Measurements from ENCODE around the gene TTF2.
A peak's percentile ranks its signal among the peaks of the same experiment; 100 is the strongest.

TTF2 gene

DNA sequence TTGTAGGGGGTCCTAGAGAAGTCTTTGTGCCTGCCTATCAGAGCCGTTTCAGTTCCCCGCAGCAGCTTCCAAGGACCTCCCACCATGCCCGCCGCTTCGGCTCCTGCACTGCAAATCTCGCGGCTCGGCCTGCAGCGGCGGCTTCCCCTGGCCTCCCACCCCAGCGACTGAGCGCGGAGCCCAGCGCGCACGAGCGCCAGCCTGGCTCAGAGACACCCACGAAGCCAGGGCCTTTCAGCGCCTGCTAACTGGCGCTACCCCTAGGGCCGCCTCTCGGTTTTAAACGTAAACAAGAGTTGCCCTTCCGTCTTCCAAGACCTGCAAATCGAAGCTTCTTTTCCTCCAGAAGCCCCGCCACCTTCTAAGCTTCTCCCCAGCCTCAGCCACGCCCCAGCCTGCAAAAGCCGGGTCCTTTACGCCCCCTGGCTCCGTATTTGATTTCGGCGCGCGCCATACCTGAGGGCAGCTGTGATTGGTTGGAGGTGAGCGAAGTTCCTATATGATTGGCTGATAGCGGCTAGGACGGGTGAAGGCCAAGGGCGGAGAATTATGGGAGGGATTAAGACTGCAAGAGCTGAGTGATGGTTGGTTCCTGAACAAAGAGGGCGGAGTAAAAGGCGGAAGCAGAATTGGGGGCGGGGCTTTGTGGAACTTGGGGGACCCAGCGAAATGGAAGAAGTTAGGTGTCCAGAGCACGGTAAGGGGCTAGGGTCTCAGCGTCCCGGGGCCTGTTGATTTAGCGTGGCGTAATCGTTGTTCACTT lies at the start of gene TTF2:
TSS of gene TTF2 (plus strand) at position 649 of the 763 bp plus-strand sequence. CDS start at position 670, 21 bp downstream.
- H3K27me3 ChIP-seq (ENCODE audit: insufficient read depth, insufficient read length): no peaks in the 10 kb centered on the region
- TF ChIP-seq ZNF274 (IDR thresholded peaks at IDR 0.05; ENCODE audit: low read depth, low read length) (no peak), YY1 (IDR thresholded peaks at IDR 0.05; ENCODE audit: insufficient read depth, insufficient read length) (no peak), SUZ12 (IDR thresholded peaks at IDR 0.05; ENCODE audit: extremely low read depth, insufficient read depth, insufficient read length) (no peak)
- peak within 1 kb of the TSS; percentile 87 for H3K4me3 ChIP-seq (ENCODE audit: insufficient read length, low read depth)
- H3K4me1 ChIP-seq (ENCODE audit: insufficient read depth, insufficient read length): no peaks in the 10 kb centered on the region
- peak; percentile 100 for DNase-seq (ENCODE audit: low read depth, low spot score)
- H3K36me3 ChIP-seq (ENCODE audit: insufficient read depth, insufficient read length, low read length): peaks cover 26% of the 10 kb centered on the region
- H3K9ac ChIP-seq (ENCODE audit: insufficient read length, low read depth): peak within 1 kb of the TSS; percentile 85
- H3K9me3 ChIP-seq (ENCODE audit: insufficient read depth, low read length): no peaks in the 10 kb centered on the region

DNA sequence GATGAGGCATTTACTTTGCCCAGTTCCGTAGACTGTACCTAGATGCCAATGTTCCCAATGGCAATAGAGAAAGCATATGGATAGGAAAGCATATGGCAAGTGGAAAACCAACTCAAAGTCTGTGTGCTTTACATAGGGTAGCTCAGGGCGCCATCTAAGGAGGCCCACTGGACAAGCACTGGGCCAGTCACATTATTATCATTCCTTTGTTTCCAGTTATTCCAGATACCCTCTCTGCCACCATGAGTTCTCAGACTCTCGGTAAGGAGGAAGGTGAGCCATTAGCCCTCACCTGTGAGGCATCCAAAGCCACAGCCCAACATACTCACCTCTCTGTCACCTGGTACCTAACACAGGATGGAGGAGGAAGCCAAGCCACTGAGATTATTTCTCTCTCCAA lies 48.8 kb upstream of the TTF2 start:
- Histone ChIP-seq H3K27me3 (ENCODE audit: insufficient read depth, insufficient read length) (no peaks in the 10 kb centered on the region), H3K9me3 (ENCODE audit: insufficient read depth, low read length) (no peaks in the 10 kb centered on the region), H3K4me3 (ENCODE audit: insufficient read length, low read depth) (no peak overlapping the region), H3K9ac (ENCODE audit: insufficient read length, low read depth) (no peak overlapping the region), H3K36me3 (ENCODE audit: insufficient read depth, insufficient read length, low read length) (no peaks in the 10 kb centered on the region), H3K4me1 (ENCODE audit: insufficient read depth, insufficient read length) (no peaks in the 10 kb centered on the region)
- DNase-seq (ENCODE audit: low read depth, low spot score): no peak
- TF ChIP-seq SUZ12 (IDR thresholded peaks at IDR 0.05; ENCODE audit: extremely low read depth, insufficient read depth, insufficient read length) (no peak), ZNF274 (IDR thresholded peaks at IDR 0.05; ENCODE audit: low read depth, low read length) (no peak), YY1 (IDR thresholded peaks at IDR 0.05; ENCODE audit: insufficient read depth, insufficient read length) (no peak)

DNA sequence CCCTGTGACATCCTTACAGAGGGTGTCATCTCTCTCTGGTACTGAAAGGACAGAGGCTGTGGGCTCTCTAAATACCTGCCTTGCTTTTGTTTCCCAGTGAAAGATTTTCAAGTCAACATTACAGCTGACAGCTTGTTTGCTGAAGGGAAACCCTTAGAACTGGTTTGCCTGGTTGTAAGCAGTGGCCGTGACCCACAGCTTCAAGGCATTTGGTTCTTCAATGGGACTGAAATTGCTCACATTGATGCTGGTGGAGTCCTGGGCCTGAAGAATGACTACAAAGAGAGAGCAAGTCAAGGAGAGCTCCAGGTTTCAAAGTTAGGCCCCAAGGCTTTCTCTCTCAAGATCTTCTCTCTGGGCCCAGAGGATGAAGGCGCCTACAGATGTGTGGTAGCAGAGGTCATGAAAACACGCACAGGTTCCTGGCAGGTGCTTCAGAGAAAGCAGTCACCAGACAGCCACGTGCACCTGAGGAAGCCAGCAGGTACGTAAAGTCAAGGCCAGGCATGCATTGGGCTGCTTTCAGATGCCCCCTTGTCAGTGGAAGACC lies 46.7 kb upstream of the TTF2 start:
- TF ChIP-seq ZNF274 (IDR thresholded peaks at IDR 0.05; ENCODE audit: low read depth, low read length) (no peak), YY1 (IDR thresholded peaks at IDR 0.05; ENCODE audit: insufficient read depth, insufficient read length) (no peak), SUZ12 (IDR thresholded peaks at IDR 0.05; ENCODE audit: extremely low read depth, insufficient read depth, insufficient read length) (no peak)
- H3K36me3 ChIP-seq (ENCODE audit: insufficient read depth, insufficient read length, low read length): no peaks in the 10 kb centered on the region
- no peak overlapping the region for H3K4me3 ChIP-seq (ENCODE audit: insufficient read length, low read depth)
- DNase-seq (ENCODE audit: low read depth, low spot score): no peak
- H3K27me3 ChIP-seq (ENCODE audit: insufficient read depth, insufficient read length): no peaks in the 10 kb centered on the region
- H3K9me3 ChIP-seq (ENCODE audit: insufficient read depth, low read length): no peaks in the 10 kb centered on the region
- no peaks in the 10 kb centered on the region for H3K4me1 ChIP-seq (ENCODE audit: insufficient read depth, insufficient read length)
- no peak overlapping the region for H3K9ac ChIP-seq (ENCODE audit: insufficient read length, low read depth)

DNA sequence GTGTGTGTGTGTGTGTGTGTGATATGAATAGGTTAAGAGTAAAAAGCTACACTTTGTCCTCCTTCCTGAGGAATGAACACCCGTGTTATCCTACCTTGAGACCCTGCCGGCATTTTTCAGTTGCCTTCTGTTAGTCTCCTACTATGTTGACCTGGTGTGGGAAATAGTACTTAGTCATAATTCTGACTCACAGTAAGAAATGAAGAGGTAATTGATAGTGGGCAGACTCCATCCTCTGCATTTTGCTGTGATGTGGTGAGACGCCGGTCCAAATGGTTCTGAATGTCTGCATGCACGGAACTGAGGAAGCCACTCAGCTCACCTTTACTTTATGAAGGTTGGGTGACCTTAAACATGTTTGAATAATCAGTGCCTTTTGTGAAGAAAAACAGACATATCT lies 45.9 kb upstream of the TTF2 start:
- Histone ChIP-seq H3K9me3 (ENCODE audit: insufficient read depth, low read length) (no peaks in the 10 kb centered on the region), H3K27me3 (ENCODE audit: insufficient read depth, insufficient read length) (no peaks in the 10 kb centered on the region), H3K4me3 (ENCODE audit: insufficient read length, low read depth) (no peak overlapping the region), H3K36me3 (ENCODE audit: insufficient read depth, insufficient read length, low read length) (no peaks in the 10 kb centered on the region), H3K9ac (ENCODE audit: insufficient read length, low read depth) (no peak overlapping the region), H3K4me1 (ENCODE audit: insufficient read depth, insufficient read length) (no peaks in the 10 kb centered on the region)
- no peak for DNase-seq (ENCODE audit: low read depth, low spot score)
- no peak for TF ChIP-seq SUZ12 (IDR thresholded peaks at IDR 0.05; ENCODE audit: extremely low read depth, insufficient read depth, insufficient read length)

DNA sequence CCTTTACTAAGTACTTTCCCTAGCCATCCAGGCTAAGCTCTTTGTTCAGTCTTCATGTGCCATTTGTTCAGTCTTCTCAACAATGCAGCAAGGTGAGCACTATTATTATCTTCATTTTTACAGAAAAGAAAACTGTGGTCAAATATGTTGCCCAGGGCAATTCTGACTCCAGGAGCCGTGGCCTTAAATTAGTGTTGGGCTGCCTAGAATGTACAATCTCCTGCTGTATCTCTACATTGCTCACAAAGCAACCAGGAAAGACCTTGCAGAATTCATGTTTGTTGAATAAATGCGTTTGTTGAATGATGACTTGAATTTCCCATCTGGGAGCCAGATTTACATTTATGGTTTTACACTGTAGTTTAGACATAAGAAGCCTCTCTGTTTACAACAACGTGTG lies 44.4 kb upstream of the TTF2 start:
- Histone ChIP-seq H3K36me3 (ENCODE audit: insufficient read depth, insufficient read length, low read length) (no peaks in the 10 kb centered on the region), H3K9me3 (ENCODE audit: insufficient read depth, low read length) (no peaks in the 10 kb centered on the region), H3K27me3 (ENCODE audit: insufficient read depth, insufficient read length) (no peaks in the 10 kb centered on the region), H3K4me3 (ENCODE audit: insufficient read length, low read depth) (no peak overlapping the region), H3K4me1 (ENCODE audit: insufficient read depth, insufficient read length) (no peaks in the 10 kb centered on the region), H3K9ac (ENCODE audit: insufficient read length, low read depth) (no peak overlapping the region)
- TF ChIP-seq ZNF274 (IDR thresholded peaks at IDR 0.05; ENCODE audit: low read depth, low read length) (no peak), YY1 (IDR thresholded peaks at IDR 0.05; ENCODE audit: insufficient read depth, insufficient read length) (no peak), SUZ12 (IDR thresholded peaks at IDR 0.05; ENCODE audit: extremely low read depth, insufficient read depth, insufficient read length) (no peak)
- DNase-seq (ENCODE audit: low read depth, low spot score): no peak

DNA sequence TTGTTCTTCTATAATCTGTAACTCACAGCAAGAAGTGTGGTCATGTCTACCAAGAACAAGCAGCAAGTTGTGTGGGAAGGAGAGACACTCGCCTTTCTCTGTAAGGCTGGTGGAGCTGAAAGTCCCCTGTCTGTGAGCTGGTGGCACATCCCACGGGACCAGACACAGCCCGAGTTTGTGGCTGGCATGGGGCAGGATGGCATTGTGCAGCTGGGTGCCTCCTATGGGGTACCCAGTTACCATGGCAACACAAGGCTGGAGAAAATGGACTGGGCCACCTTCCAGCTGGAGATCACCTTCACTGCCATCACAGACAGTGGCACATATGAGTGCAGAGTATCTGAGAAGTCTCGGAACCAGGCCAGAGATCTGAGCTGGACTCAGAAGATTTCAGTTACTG lies 43.1 kb upstream of the TTF2 start:
- TF ChIP-seq SUZ12 (IDR thresholded peaks at IDR 0.05; ENCODE audit: extremely low read depth, insufficient read depth, insufficient read length): no peak
- no peak for TF ChIP-seq ZNF274 (IDR thresholded peaks at IDR 0.05; ENCODE audit: low read depth, low read length)
- no peak for TF ChIP-seq YY1 (IDR thresholded peaks at IDR 0.05; ENCODE audit: insufficient read depth, insufficient read length)
- no peak overlapping the region for H3K4me3 ChIP-seq (ENCODE audit: insufficient read length, low read depth)
- no peak overlapping the region for H3K9ac ChIP-seq (ENCODE audit: insufficient read length, low read depth)
- DNase-seq (ENCODE audit: low read depth, low spot score): no peak
- H3K27me3 ChIP-seq (ENCODE audit: insufficient read depth, insufficient read length): no peaks in the 10 kb centered on the region
- no peaks in the 10 kb centered on the region for H3K36me3 ChIP-seq (ENCODE audit: insufficient read depth, insufficient read length, low read length)
- H3K9me3 ChIP-seq (ENCODE audit: insufficient read depth, low read length): no peaks in the 10 kb centered on the region
- no peaks in the 10 kb centered on the region for H3K4me1 ChIP-seq (ENCODE audit: insufficient read depth, insufficient read length)

DNA sequence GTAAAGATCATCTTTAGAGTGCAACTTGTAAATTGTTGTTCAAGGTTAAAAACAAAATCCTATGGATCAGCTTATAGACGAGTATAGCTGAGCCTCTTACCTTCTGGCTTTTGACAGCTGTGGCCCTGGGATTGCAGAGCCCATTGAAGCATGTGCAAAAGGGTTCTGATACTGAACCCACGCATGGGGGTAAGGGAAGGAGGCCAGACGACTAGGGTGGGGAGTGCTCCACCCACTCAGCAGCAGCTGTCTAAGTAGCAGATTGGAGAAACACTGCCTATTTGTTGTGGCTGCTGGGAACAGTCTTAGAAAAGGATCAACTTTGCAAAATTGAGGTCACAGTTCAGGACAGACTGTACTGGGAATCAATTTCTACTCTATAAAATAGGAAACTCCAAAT lies 42.5 kb upstream of the TTF2 start:
- H3K9me3 ChIP-seq (ENCODE audit: insufficient read depth, low read length): no peaks in the 10 kb centered on the region
- no peaks in the 10 kb centered on the region for H3K36me3 ChIP-seq (ENCODE audit: insufficient read depth, insufficient read length, low read length)
- no peaks in the 10 kb centered on the region for H3K4me1 ChIP-seq (ENCODE audit: insufficient read depth, insufficient read length)
- H3K4me3 ChIP-seq (ENCODE audit: insufficient read length, low read depth): no peak overlapping the region
- no peak for DNase-seq (ENCODE audit: low read depth, low spot score)
- H3K9ac ChIP-seq (ENCODE audit: insufficient read length, low read depth): no peak overlapping the region
- no peaks in the 10 kb centered on the region for H3K27me3 ChIP-seq (ENCODE audit: insufficient read depth, insufficient read length)
- TF ChIP-seq SUZ12 (IDR thresholded peaks at IDR 0.05; ENCODE audit: extremely low read depth, insufficient read depth, insufficient read length) (no peak), ZNF274 (IDR thresholded peaks at IDR 0.05; ENCODE audit: low read depth, low read length) (no peak), YY1 (IDR thresholded peaks at IDR 0.05; ENCODE audit: insufficient read depth, insufficient read length) (no peak)
